Neural progenitor cell (in vitro differentiated cells): ENCODE measurements around the gene SARDH. TPM values are rescaled to one million over a fixed set of nuclear protein-coding genes. Genes with fewer than 3 reads are reported as not detected.

ENCODE experiments used
- DNase-seq: peaks from one replicate; pipeline ENCODE4 v3.0.0-alpha.2; 2016; ENCODE audit warnings: low spot score
- H2AFZ ChIP-seq: fragments of 200-600 bp; sonication (generic); replicated peaks from 2 replicates; pipeline ENCODE4 v1.6.1; 2016; ENCODE audit warnings: antibody characterized with exemption
- H3F3A ChIP-seq: fragments of 200-600 bp; sonication (generic); 2 replicates; pipeline ENCODE4 v1.6.1; 2016; ENCODE audit warnings: antibody characterized with exemption, low read depth
- H3K27ac ChIP-seq: fragments of 200-600 bp; sonication (generic); 2 replicates; pipeline ENCODE4 v1.5.1; 2016; ENCODE audit warnings: mild to moderate bottlenecking
- H3K27me3 ChIP-seq: fragments of 200-600 bp; sonication (generic); 2 replicates; pipeline ENCODE4 v1.6.1; 2016; ENCODE audit warnings: mild to moderate bottlenecking, moderate library complexity
- H3K36me3 ChIP-seq: fragments of 200-600 bp; sonication (generic); 2 replicates; pipeline ENCODE4 v1.5.1; 2016
- H3K4me1 ChIP-seq: fragments of 200-600 bp; sonication (generic); 2 replicates; pipeline ENCODE4 v1.6.1; 2016; ENCODE audit warnings: mixed run types
- H3K4me2 ChIP-seq: fragments of 200-600 bp; sonication (generic); 2 replicates; pipeline ENCODE4 v1.6.1; 2016
- H3K4me3 ChIP-seq: fragments of 200-600 bp; sonication (generic); 2 replicates; pipeline ENCODE4 v1.5.1; 2016
- H3K79me2 ChIP-seq: fragments of 200-600 bp; sonication (generic); 2 replicates; pipeline ENCODE4 v1.6.1; 2016; ENCODE audit warnings: low read depth
- H3K9ac ChIP-seq: fragments of 200-600 bp; sonication (generic); 2 replicates; pipeline ENCODE4 v1.6.1; 2016
- H3K9me3 ChIP-seq: fragments of 200-600 bp; sonication (generic); 2 replicates; pipeline ENCODE4 v1.5.1; 2016; ENCODE audit warnings: low read depth
- H4K20me1 ChIP-seq: fragments of 200-600 bp; sonication (generic); 2 replicates; pipeline ENCODE4 v1.6.1; 2016; ENCODE audit warnings: low read depth
- H3K27ac Mint-ChIP-seq: 3 replicates; pipeline ENCODE4 v1.8.0; 2021; ENCODE audit warnings: mixed read lengths
- H3K27me3 Mint-ChIP-seq: 2 replicates; pipeline ENCODE4 v1.8.0; 2022; ENCODE audit warnings: low read depth, mild to moderate bottlenecking, inconsistent platforms, moderate library complexity, mixed read lengths; ENCODE audit not compliant: insufficient read depth
- H3K36me3 Mint-ChIP-seq: 3 replicates; pipeline ENCODE4 v1.8.0; 2021; ENCODE audit warnings: mixed read lengths
- H3K4me1 Mint-ChIP-seq: 3 replicates; pipeline ENCODE4 v1.8.0; 2021; ENCODE audit warnings: mixed read lengths
- H3K4me3 Mint-ChIP-seq: 3 replicates; pipeline ENCODE4 v1.8.0; 2021; ENCODE audit warnings: mild to moderate bottlenecking, moderate library complexity, mixed read lengths
- H3K9me3 Mint-ChIP-seq: 3 replicates; pipeline ENCODE4 v1.8.0; 2020; ENCODE audit warnings: mixed read lengths
- CTCF ChIP-seq: fragments of 200-600 bp; sonication (generic); IDR thresholded peaks from 2 replicates; pipeline ENCODE4 v1.5.1; 2017; ENCODE audit warnings: antibody characterized with exemption, mild to moderate bottlenecking
- EZH2 ChIP-seq: fragments of 200-600 bp; sonication (generic); IDR thresholded peaks from 2 replicates; pipeline ENCODE4 v1.6.1; 2017; ENCODE audit warnings: antibody characterized with exemption, mild to moderate bottlenecking, moderate library complexity
- EZH2phosphoT487 ChIP-seq: fragments of 200-600 bp; sonication (generic); IDR thresholded peaks from 2 replicates; pipeline ENCODE4 v1.6.1; 2017; ENCODE audit warnings: antibody characterized with exemption
- total RNA-seq: library from RNA; depleted of rRNA; stranded (reverse); fragments of >200 nt; gene quantifications from 2 replicates; pipeline ENCODE4 v1.2.3, GENCODE V29; 2015; ENCODE audit warnings: low replicate concordance

Gene SARDH
- total RNA-seq, 1 donor from 2014 or later = 3.9 TPM

GRCh38 chr9:133786371-133786753, 48.2 kb upstream of the SARDH start:
- H3K9me3 Mint-ChIP-seq = no peaks in the 10 kb centered on the region
- H3K9ac ChIP-seq = no peak overlapping the region
- H4K20me1 ChIP-seq = peaks cover 17% of the 10 kb centered on the region
- no peaks in the 10 kb centered on the region for H3K4me1 ChIP-seq
- peaks cover 2% of the 10 kb centered on the region for H3K27me3 Mint-ChIP-seq
- H3F3A ChIP-seq = no peaks in the 10 kb centered on the region
- TF ChIP-seq EZH2phosphoT487 (no peak), CTCF (no peak), EZH2 (no peak)
- H3K79me2 ChIP-seq = no peaks in the 10 kb centered on the region
- H3K27ac ChIP-seq = no peak overlapping the region
- DNase-seq = no peak
- H3K4me3 ChIP-seq = no peak overlapping the region
- no peak overlapping the region for H3K4me2 ChIP-seq
- no peaks in the 10 kb centered on the region for H3K27me3 ChIP-seq
- H3K4me3 Mint-ChIP-seq = no peak overlapping the region
- H2AFZ ChIP-seq = no peak overlapping the region
- no peak overlapping the region for H3K27ac Mint-ChIP-seq
- no peaks in the 10 kb centered on the region for H3K4me1 Mint-ChIP-seq
- H3K36me3 Mint-ChIP-seq = peaks cover 8% of the 10 kb centered on the region
- H3K36me3 ChIP-seq = no peaks in the 10 kb centered on the region
- H3K9me3 ChIP-seq = no peaks in the 10 kb centered on the region

- peaks cover 3% of the 10 kb centered on the region for H3K27me3 Mint-ChIP-seq
- Histone ChIP-seq H3K79me2 (no peaks in the 10 kb centered on the region), H3K4me1 (no peaks in the 10 kb centered on the region), H3K4me3 (no peak overlapping the region), H4K20me1 (peaks cover 17% of the 10 kb centered on the region), H3K9me3 (no peaks in the 10 kb centered on the region), H3K27me3 (no peaks in the 10 kb centered on the region), H3K4me2 (no peak overlapping the region), H3K36me3 (no peaks in the 10 kb centered on the region), H3K27ac (no peak overlapping the region), H2AFZ (no peak overlapping the region), H3F3A (no peaks in the 10 kb centered on the region), H3K9ac (no peak overlapping the region)
- H3K36me3 Mint-ChIP-seq = peaks cover 8% of the 10 kb centered on the region
- no peaks in the 10 kb centered on the region for H3K4me1 Mint-ChIP-seq
- H3K27ac Mint-ChIP-seq = peak overlapping the region; percentile 63
- TF ChIP-seq CTCF (no peak), EZH2phosphoT487 (no peak), EZH2 (no peak)
- no peak overlapping the region for H3K4me3 Mint-ChIP-seq
- DNase-seq = no peak
- no peaks in the 10 kb centered on the region for H3K9me3 Mint-ChIP-seq
These were observed 47.7 kb upstream of the SARDH start for GRCh38 chr9:133785753-133786370.

GRCh38 chr9:133784731-133785561, 46.8 kb upstream of the SARDH start:
- Histone ChIP-seq H3K4me2 (no peak overlapping the region), H3K36me3 (no peaks in the 10 kb centered on the region), H3K9ac (no peak overlapping the region), H3K27me3 (no peaks in the 10 kb centered on the region), H3K27ac (no peak overlapping the region), H3K9me3 (no peaks in the 10 kb centered on the region), H3F3A (no peaks in the 10 kb centered on the region), H2AFZ (no peak overlapping the region), H4K20me1 (peaks cover 17% of the 10 kb centered on the region), H3K4me3 (no peak overlapping the region), H3K4me1 (no peaks in the 10 kb centered on the region), H3K79me2 (no peaks in the 10 kb centered on the region)
- DNase-seq = no peak
- H3K27me3 Mint-ChIP-seq = peaks cover 5% of the 10 kb centered on the region
- H3K27ac Mint-ChIP-seq = no peak overlapping the region
- TF ChIP-seq EZH2 (no peak), CTCF (no peak), EZH2phosphoT487 (no peak)
- H3K4me3 Mint-ChIP-seq = no peak overlapping the region
- H3K4me1 Mint-ChIP-seq = no peaks in the 10 kb centered on the region
- H3K9me3 Mint-ChIP-seq = no peaks in the 10 kb centered on the region
- H3K36me3 Mint-ChIP-seq = peaks cover 6% of the 10 kb centered on the region
